Stimulated activated CD8-positive, alpha-beta memory T cell treated with anti-CD3 and anti-CD28 coated beads, Interleukin-7, amount 100 ng/mL, for 48 hours (primary cell): ENCODE data around the gene PHF5A.

Source experiments
- DNase-seq, 2 donors: peaks; one replicate each; pipeline ENCODE4 v3.0.0-alpha.2; 2020; ENCODE audit warnings: low read depth in 1 of 2; ENCODE audit errors: extremely low read depth in 1 of 2

PHF5A gene

GRCh38 chr22:41468381-41469217, at the start of gene PHF5A, which contains the start of gene ACO2:
PHF5A (minus strand) TSS chr22:41468692; CDS start chr22:41468653, 39 bp downstream.
ACO2 (plus strand) TSS chr22:41469117; CDS start chr22:41469147, 30 bp downstream.
- DNase-seq: peak; percentile 93 to 95

- DNase-seq: no peak
These were observed 49.5 kb upstream of the PHF5A start for GRCh38 chr22:41518048-41518347.

- peak in 1 of 2 donors; percentile 44 for DNase-seq
These were observed 48.9 kb upstream of the PHF5A start for GRCh38 chr22:41517172-41518047.

GRCh38 chr22:41516462-41516861, 48.0 kb upstream of the PHF5A start:
- no peak for DNase-seq

GRCh38 chr22:41513391-41513790, 44.9 kb upstream of the PHF5A start:
- DNase-seq: no peak

- DNase-seq: no peak
These were observed 44.1 kb upstream of the PHF5A start for GRCh38 chr22:41512421-41513194.

- DNase-seq: no peak
These were observed 43.1 kb upstream of the PHF5A start for GRCh38 chr22:41511521-41511968.

GRCh38 chr22:41508770-41509170, 40.3 kb upstream of the PHF5A start:
- DNase-seq: no peak

GRCh38 chr22:41507330-41508063, 39.0 kb upstream of the PHF5A start:
- no peak for DNase-seq

- no peak for DNase-seq
These were observed 37.2 kb upstream of the PHF5A start for GRCh38 chr22:41505511-41506220.

GRCh38 chr22:41504816-41505215, 36.3 kb upstream of the PHF5A start:
- no peak for DNase-seq

- DNase-seq: no peak
These were observed 35.9 kb upstream of the PHF5A start for GRCh38 chr22:41504397-41504796.

- no peak for DNase-seq
These were observed 32.7 kb upstream of the PHF5A start for GRCh38 chr22:41501209-41501608.

GRCh38 chr22:41500303-41500702, 31.8 kb upstream of the PHF5A start:
- no peak for DNase-seq

- DNase-seq: no peak
These were observed 31.3 kb upstream of the PHF5A start for GRCh38 chr22:41499624-41500280.

GRCh38 chr22:41498303-41498835, 29.9 kb upstream of the PHF5A start:
- DNase-seq: no peak

- no peak for DNase-seq
These were observed 23.0 kb upstream of the PHF5A start for GRCh38 chr22:41491374-41492100.
